ENCODE data around the gene COL18A1. TPM values are rescaled to one million over a fixed set of nuclear protein-coding genes. Genes with fewer than 3 reads are reported as not detected.

Gene COL18A1
- polyA plus RNA-seq, 1 donor (not counting 4 experiments of a cell fraction or from before 2014, with no cell fraction given), result 13.0 TPM

DNA sequence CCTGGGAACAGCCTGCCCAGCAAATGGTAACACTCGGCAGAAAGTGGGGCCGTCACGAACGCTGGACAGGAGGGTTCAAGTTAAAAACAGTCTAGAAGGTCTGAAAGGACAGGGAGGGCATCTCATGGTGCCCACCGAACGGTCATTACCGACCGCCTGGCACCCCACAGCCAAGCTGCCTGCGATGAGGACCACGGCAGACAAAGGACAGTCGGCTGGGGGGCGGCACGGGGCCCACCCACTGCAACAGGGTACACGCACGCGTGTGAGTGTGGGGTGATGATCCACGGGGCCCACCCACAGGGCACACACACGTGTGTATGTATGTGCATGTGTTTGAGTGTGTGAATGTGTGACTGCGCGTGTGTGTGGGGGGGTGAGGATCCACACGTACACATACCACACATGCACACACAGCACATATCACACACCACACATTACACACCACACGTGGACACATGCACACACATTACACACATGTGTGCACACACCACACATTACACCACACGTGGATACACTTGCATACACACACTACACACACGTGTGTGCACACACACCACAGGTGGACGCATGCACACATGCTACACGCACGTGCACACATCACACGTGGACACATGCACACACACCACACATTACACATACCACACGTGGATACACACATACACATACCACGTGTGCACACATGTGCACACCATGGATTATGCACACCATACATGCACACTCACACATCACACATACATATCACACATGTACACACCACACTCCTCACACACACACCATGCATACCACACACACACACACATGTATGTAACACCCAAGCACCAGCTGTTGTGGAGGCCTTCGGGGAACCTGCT is 74.1 kb downstream of the COL18A1 start:
- H3K36me3 ChIP-seq (ENCODE audit: control insufficient read depth in 2 of 2, extremely low read depth in 1 of 2, insufficient read depth in 2 of 2, low read length in 2 of 2), result peaks cover 9 to 20% of the 10 kb centered on the region in 2 experiments
- no peak overlapping the region for H3K27ac ChIP-seq (ENCODE audit: control insufficient read depth, insufficient read depth, low read length)
- no peaks in the 10 kb centered on the region for H3K27me3 ChIP-seq (ENCODE audit: control insufficient read depth, extremely low read depth, insufficient read depth, low read length)
- no peaks in the 10 kb centered on the region for H3K9me3 ChIP-seq (ENCODE audit: control insufficient read depth, low read depth, low read length)
- TF ChIP-seq CTCF (optimal IDR thresholded peaks at IDR 0.05 in 1 of 3, IDR thresholded peaks at IDR 0.05 in 1 of 3, conservative IDR thresholded peaks at IDR 0.05 in 1 of 3; ENCODE audit: extremely low read depth in 1 of 3, insufficient read depth in 2 of 3, low read length in 3 of 3) (no peak), EZH2 (IDR thresholded peaks at IDR 0.05; ENCODE audit: low read length) (no peak)
- H3K4me1 ChIP-seq (ENCODE audit: control insufficient read depth, extremely low read depth, insufficient read depth, low read length), result no peaks in the 10 kb centered on the region
- no peaks in the 10 kb centered on the region for H3K79me2 ChIP-seq (ENCODE audit: control insufficient read depth, insufficient read depth, low read length)
- no peak overlapping the region for H2AFZ ChIP-seq (ENCODE audit: control insufficient read depth, low read length)
- FAIRE-seq (no peak), DNase-seq (ENCODE audit: low read depth, low spot score) (no peak)
- no peaks in the 10 kb centered on the region for H4K20me1 ChIP-seq (ENCODE audit: control insufficient read depth, extremely low read depth, insufficient read depth, low read length)
- H3K9me1 ChIP-seq (ENCODE audit: control insufficient read depth, extremely low read depth, insufficient read depth, low read length), result no peaks in the 10 kb centered on the region
- no peak overlapping the region for H3K4me3 ChIP-seq (ENCODE audit: control insufficient read depth in 2 of 3, extremely low read depth in 1 of 3, insufficient read depth in 2 of 3, low read depth in 1 of 3, low read length in 3 of 3)
- H3K4me2 ChIP-seq (ENCODE audit: control insufficient read depth, extremely low read depth, insufficient read depth, low read depth, low read length), result no peak overlapping the region
- no peak overlapping the region for H3K9ac ChIP-seq (ENCODE audit: control insufficient read depth, extremely low read depth, insufficient read depth, low read length)
- dilution Hi-C loops (cut with MboI; ENCODE audit: extremely low pct_ligation_motif_present, low sequenced_read_pairs), result no loop called here

- no peaks in the 10 kb centered on the region for H3K4me1 ChIP-seq (ENCODE audit: control insufficient read depth, extremely low read depth, insufficient read depth, low read length)
- no peaks in the 10 kb centered on the region for H4K20me1 ChIP-seq (ENCODE audit: control insufficient read depth, extremely low read depth, insufficient read depth, low read length)
- no peak overlapping the region for H3K4me2 ChIP-seq (ENCODE audit: control insufficient read depth, extremely low read depth, insufficient read depth, low read depth, low read length)
- no peak overlapping the region for H3K9ac ChIP-seq (ENCODE audit: control insufficient read depth, extremely low read depth, insufficient read depth, low read length)
- H3K9me1 ChIP-seq (ENCODE audit: control insufficient read depth, extremely low read depth, insufficient read depth, low read length), result no peaks in the 10 kb centered on the region
- FAIRE-seq, result no peak
- TF ChIP-seq CTCF (optimal IDR thresholded peaks at IDR 0.05 in 1 of 3, IDR thresholded peaks at IDR 0.05 in 1 of 3, conservative IDR thresholded peaks at IDR 0.05 in 1 of 3; ENCODE audit: extremely low read depth in 1 of 3, insufficient read depth in 2 of 3, low read length in 3 of 3), result no peak
- TF ChIP-seq EZH2 (IDR thresholded peaks at IDR 0.05; ENCODE audit: low read length), result no peak
- H3K36me3 ChIP-seq (ENCODE audit: control insufficient read depth in 2 of 2, extremely low read depth in 1 of 2, insufficient read depth in 2 of 2, low read length in 2 of 2), result peaks cover 9 to 25% of the 10 kb centered on the region in 2 experiments
- no peak overlapping the region for H2AFZ ChIP-seq (ENCODE audit: control insufficient read depth, low read length)
- no peaks in the 10 kb centered on the region for H3K9me3 ChIP-seq (ENCODE audit: control insufficient read depth, low read depth, low read length)
- DNase-seq (ENCODE audit: low read depth, low spot score), result no peak
- no peaks in the 10 kb centered on the region for H3K79me2 ChIP-seq (ENCODE audit: control insufficient read depth, insufficient read depth, low read length)
- no peak overlapping the region for H3K27ac ChIP-seq (ENCODE audit: control insufficient read depth, insufficient read depth, low read length)
- no peak overlapping the region for H3K4me3 ChIP-seq (ENCODE audit: control insufficient read depth in 2 of 3, extremely low read depth in 1 of 3, insufficient read depth in 2 of 3, low read depth in 1 of 3, low read length in 3 of 3)
- H3K27me3 ChIP-seq (ENCODE audit: control insufficient read depth, extremely low read depth, insufficient read depth, low read length), result no peaks in the 10 kb centered on the region
- dilution Hi-C loops (cut with MboI; ENCODE audit: extremely low pct_ligation_motif_present, low sequenced_read_pairs), result no loop called here
Measured at GRCh38 chr21:45479691-45480675, 75.0 kb downstream of the COL18A1 start.

All from keratinocyte (primary cell).